Calu3 (cell line): ENCODE data around the gene SV2B. TPM values are rescaled to one million over a fixed set of nuclear protein-coding genes. Genes with fewer than 3 reads are reported as not detected.

Experiments
- BruUV-seq: library from RNA; stranded (reverse); fragments of 400-500 nt; replicated peaks from 2 replicates; lab custom pipeline; 2021; lab: Mats Ljungman, UMichigan
- CTCF ChIA-PET: fragments of 300-600 bp; sonication (Branson Sonifier 250); formaldehyde crosslinking; loops from one replicate; lab custom pipeline; 2022; ENCODE audit warnings: antibody characterized with exemption; lab: Charles Lee
- DNase-seq: peaks from one replicate; pipeline ENCODE4 v3.0.0; 2022
- H3K27ac Mint-ChIP-seq: one replicate; pipeline ENCODE4 v1.8.0; 2022; ENCODE audit warnings: mixed read lengths; ENCODE audit not compliant: unreplicated experiment
- H3K27me3 Mint-ChIP-seq: one replicate; pipeline ENCODE4 v1.8.0; 2022; ENCODE audit warnings: mixed read lengths; ENCODE audit not compliant: unreplicated experiment
- H3K36me3 Mint-ChIP-seq: one replicate; pipeline ENCODE4 v1.8.0; 2022; ENCODE audit warnings: mild to moderate bottlenecking, moderate library complexity, mixed read lengths; ENCODE audit not compliant: insufficient read depth, unreplicated experiment
- H3K4me1 Mint-ChIP-seq: one replicate; pipeline ENCODE4 v1.8.0; 2022; ENCODE audit warnings: mild to moderate bottlenecking, low read depth, mixed read lengths; ENCODE audit not compliant: unreplicated experiment
- H3K4me3 Mint-ChIP-seq: one replicate; pipeline ENCODE4 v1.8.0; 2022; ENCODE audit warnings: mild to moderate bottlenecking, low read depth, moderate library complexity, mixed read lengths; ENCODE audit not compliant: unreplicated experiment
- H3K9me3 Mint-ChIP-seq: one replicate; pipeline ENCODE4 v1.8.0; 2022; ENCODE audit warnings: low read depth, mixed read lengths; ENCODE audit not compliant: unreplicated experiment
- intact Hi-C: fragments of 100-400 bp; cut with micrococcal nuclease; formaldehyde crosslinking; loops from one replicate; pipeline ENCODE4 v1.10.0; 2022; ENCODE audit not compliant: unreplicated experiment
- total RNA-seq: library from RNA; stranded (reverse); gene quantifications from 2 replicates; pipeline ENCODE4 v1.2.3, GENCODE V29; 2022
- TF ChIP-seq, protein P1 (sequence below): fragments of 200-600 bp; IDR thresholded peaks from one replicate; pipeline ENCODE4 v1.8.0; 2022; ENCODE audit warnings: antibody characterized with exemption; ENCODE audit not compliant: unreplicated experiment

Gene SV2B
- total RNA-seq, 1 experiment from 2014 or later: 2.2 TPM

DNA sequence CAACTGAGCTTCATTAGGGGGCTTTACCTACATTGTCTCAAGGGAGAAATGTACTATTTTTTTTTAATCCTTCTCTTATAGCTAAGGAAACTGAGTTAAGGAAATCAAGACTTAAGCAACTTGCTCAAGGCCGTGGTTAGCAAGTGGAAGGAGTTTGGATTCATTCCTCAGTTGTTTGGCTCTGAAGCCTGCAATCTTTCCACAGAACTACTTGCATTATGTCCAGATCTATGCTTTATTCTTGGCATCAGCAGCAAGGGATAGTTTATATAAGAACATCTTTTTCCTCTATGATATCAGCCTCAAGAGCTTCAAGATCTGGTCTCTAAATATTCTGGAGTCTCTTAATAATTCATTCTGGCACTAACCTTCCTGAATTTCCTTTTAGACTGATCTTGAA lies 182.4 kb downstream of the SV2B start:
- DNase-seq: no peak
- TF ChIP-seq, protein P1, sequence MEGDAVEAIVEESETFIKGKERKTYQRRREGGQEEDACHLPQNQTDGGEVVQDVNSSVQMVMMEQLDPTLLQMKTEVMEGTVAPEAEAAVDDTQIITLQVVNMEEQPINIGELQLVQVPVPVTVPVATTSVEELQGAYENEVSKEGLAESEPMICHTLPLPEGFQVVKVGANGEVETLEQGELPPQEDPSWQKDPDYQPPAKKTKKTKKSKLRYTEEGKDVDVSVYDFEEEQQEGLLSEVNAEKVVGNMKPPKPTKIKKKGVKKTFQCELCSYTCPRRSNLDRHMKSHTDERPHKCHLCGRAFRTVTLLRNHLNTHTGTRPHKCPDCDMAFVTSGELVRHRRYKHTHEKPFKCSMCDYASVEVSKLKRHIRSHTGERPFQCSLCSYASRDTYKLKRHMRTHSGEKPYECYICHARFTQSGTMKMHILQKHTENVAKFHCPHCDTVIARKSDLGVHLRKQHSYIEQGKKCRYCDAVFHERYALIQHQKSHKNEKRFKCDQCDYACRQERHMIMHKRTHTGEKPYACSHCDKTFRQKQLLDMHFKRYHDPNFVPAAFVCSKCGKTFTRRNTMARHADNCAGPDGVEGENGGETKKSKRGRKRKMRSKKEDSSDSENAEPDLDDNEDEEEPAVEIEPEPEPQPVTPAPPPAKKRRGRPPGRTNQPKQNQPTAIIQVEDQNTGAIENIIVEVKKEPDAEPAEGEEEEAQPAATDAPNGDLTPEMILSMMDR: no peak
- Mint-ChIP-seq H3K27ac (no peak overlapping the region), H3K4me1 (no peaks in the 10 kb centered on the region), H3K27me3 (peaks cover 40% of the 10 kb centered on the region), H3K4me3 (no peak overlapping the region), H3K9me3 (no peaks in the 10 kb centered on the region), H3K36me3 (no peaks in the 10 kb centered on the region)
- no TSS peak for BruUV-seq
- CTCF ChIA-PET: no interaction called here
- intact Hi-C loops: no loop called here

DNA sequence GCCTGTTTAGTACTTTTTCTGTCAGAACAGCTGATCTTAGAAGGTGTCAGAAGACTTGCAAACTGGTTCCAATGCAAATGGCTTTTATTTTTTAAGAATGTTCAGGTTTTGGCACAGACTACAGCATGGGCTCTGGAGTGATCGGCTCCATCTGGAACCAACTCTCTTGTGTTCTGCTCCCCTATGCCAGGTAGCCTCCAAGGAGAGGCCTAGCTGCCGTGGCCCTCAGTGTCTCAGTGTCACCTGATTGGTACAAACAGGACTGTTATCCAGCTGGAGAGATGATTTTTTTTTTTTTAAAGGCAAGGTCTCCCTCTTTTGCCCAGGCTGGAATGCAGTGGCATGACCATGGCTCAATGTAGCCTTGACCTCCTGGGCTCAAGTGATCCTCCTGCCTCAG lies 183.1 kb downstream of the SV2B start:
- no peak for DNase-seq
- CTCF ChIA-PET: interaction anchor here (0.6 kb wide), 1 partner anchor 148 kb away, joined by 5 read pairs; no protein-coding TSS in a partner anchor
- Mint-ChIP-seq H3K36me3 (no peaks in the 10 kb centered on the region), H3K4me1 (no peaks in the 10 kb centered on the region), H3K27ac (no peak overlapping the region), H3K9me3 (no peaks in the 10 kb centered on the region), H3K4me3 (no peak overlapping the region), H3K27me3 (peaks cover 47% of the 10 kb centered on the region)
- no TSS peak for BruUV-seq
- TF ChIP-seq, protein P1: no peak
- intact Hi-C loops: no loop called here

DNA sequence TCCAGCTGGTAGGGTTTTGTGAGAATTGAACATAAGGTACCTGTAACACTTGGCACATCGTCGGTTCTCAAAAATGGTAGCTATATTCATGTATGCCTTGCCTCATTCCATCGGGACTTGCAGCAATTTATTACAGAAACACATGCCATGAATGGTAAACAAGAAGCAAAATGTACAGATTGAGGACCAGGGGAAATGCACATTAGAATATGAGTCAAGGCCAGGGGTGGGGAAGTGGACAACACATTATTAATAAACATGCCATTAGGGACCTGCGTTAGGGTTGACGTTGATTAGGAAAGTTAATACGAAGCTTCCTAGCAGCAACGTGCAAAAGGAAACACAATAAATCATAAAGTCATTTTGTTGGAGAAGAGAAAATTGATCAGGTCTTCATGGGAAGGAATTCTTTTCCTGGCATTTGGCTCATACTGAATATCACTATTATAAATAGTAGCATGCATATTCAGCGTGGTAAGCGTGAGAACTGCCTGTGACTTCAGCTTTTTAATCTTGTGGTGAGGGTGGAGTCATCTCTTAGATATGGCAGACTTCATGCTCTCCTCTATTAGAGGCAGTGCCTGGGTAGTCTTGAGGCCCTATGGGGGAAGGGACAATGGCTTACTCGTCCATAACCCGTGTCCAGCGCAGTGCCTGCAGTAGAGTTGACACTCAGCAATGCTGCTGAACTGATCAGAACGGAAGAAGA lies 184.9 kb downstream of the SV2B start:
- Mint-ChIP-seq H3K36me3 (no peaks in the 10 kb centered on the region), H3K4me1 (no peaks in the 10 kb centered on the region), H3K9me3 (peaks cover 2% of the 10 kb centered on the region), H3K4me3 (no peak overlapping the region), H3K27me3 (peaks cover 49% of the 10 kb centered on the region), H3K27ac (no peak overlapping the region)
- TF ChIP-seq, protein P1: no peak
- intact Hi-C loops: no loop called here
- CTCF ChIA-PET: interaction anchor here (1.0 kb wide), 1 partner anchor 13 kb away, joined by 3 read pairs; no protein-coding TSS in a partner anchor
- BruUV-seq: no TSS peak
- DNase-seq: no peak

DNA sequence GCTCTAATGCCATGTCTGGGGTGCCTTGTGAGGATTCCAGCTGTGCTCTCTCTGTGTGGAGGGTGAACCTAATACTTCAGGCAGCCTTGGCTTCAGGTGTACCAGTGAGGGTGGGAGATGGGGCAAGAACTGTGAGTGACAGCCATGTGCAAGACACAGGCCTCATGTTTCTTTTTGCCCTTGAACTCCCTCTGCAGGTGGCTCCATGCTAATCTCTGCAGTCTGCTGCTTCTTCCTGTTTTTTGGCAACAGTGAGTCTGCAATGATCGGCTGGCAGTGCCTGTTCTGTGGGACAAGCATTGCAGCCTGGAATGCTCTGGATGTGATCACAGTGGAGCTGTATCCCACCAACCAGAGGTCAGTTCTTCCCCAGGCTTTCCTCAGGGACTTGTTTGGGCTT lies 189.3 kb downstream of the SV2B start:
- DNase-seq: peak; percentile 22
- peaks cover 2% of the 10 kb centered on the region for H3K9me3 Mint-ChIP-seq
- intact Hi-C loops: no loop called here
- TF ChIP-seq, protein P1: no peak
- no TSS peak for BruUV-seq
- no peaks in the 10 kb centered on the region for H3K36me3 Mint-ChIP-seq
- no peak overlapping the region for H3K4me3 Mint-ChIP-seq
- CTCF ChIA-PET: no interaction called here
- H3K27ac Mint-ChIP-seq: no peak overlapping the region
- peaks cover 30% of the 10 kb centered on the region for H3K27me3 Mint-ChIP-seq
- H3K4me1 Mint-ChIP-seq: no peaks in the 10 kb centered on the region
